Measurements from ENCODE around the gene DEFB115. TPM values are rescaled to one million over a fixed set of nuclear protein-coding genes. Genes with fewer than 3 reads are reported as not detected.
A peak's percentile ranks its signal among the peaks of the same experiment; 100 is the strongest.

DEFB115 gene
- total and polyA plus RNA-seq, 2 of the 8 experiments (the other 6 are each of a cell fraction or from before 2014, with no cell fraction given), result not detected

DNA sequence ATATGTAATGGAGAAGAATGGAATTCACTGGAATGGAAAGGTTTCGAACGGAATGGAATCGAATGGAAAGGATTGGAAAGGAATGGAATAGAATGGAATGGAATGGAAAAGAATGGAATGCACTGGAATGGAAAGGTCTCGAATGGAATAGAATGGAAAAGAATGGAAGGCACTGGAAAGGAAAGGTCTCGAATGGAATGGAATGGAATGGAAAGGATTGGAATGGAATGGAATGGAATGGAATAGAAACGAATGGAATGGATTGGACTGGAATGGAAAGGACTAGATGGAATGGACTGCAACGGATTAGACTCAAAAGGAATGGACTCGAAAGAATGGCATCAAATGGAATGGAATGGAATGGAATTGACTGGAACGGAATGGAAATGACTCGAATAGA lies 20.5 kb upstream of the DEFB115 start:
- DNase-seq (ENCODE audit: low read depth in 1 of 2, low spot score in 2 of 2) (no peak), FAIRE-seq (no peak)
- TF ChIP-seq, protein P1, sequence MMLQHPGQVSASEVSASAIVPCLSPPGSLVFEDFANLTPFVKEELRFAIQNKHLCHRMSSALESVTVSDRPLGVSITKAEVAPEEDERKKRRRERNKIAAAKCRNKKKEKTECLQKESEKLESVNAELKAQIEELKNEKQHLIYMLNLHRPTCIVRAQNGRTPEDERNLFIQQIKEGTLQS (IDR thresholded peaks at IDR 0.05; ENCODE audit: insufficient read depth, low read depth, low read length), result no peak
- TF ChIP-seq POLR2AphosphoS5 (IDR thresholded peaks at IDR 0.05; ENCODE audit: low read depth, low read length) (no peak), CBX5 (IDR thresholded peaks at IDR 0.05; ENCODE audit: low read depth, low read length) (0 out of 2 replicates have a peak, but pooled peaks have one; percentile 56), SP1 (IDR thresholded peaks at IDR 0.05; ENCODE audit: low read depth, low read length) (no peak), CTBP2 (IDR thresholded peaks at IDR 0.05; ENCODE audit: borderline replicate concordance, insufficient read depth, insufficient read length, low read length) (no peak)
- TF ChIP-seq, protein P2, sequence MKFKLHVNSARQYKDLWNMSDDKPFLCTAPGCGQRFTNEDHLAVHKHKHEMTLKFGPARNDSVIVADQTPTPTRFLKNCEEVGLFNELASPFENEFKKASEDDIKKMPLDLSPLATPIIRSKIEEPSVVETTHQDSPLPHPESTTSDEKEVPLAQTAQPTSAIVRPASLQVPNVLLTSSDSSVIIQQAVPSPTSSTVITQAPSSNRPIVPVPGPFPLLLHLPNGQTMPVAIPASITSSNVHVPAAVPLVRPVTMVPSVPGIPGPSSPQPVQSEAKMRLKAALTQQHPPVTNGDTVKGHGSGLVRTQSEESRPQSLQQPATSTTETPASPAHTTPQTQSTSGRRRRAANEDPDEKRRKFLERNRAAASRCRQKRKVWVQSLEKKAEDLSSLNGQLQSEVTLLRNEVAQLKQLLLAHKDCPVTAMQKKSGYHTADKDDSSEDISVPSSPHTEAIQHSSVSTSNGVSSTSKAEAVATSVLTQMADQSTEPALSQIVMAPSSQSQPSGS (IDR thresholded peaks at IDR 0.05; ENCODE audit: low read length), result no peak
- Histone ChIP-seq H3K79me2 (ENCODE audit: control insufficient read depth in 1 of 2, insufficient read depth in 2 of 2, low read length in 2 of 2) (no peaks in the 10 kb centered on the region), H3K9ac (replicated peaks in 1 of 4; ENCODE audit: extremely low read depth in 1 of 4, low read depth in 3 of 4, low read length in 3 of 4) (no peak overlapping the region), H4K8ac (ENCODE audit: extremely low read depth, insufficient read depth, low read length) (no peak overlapping the region), H3K27ac (ENCODE audit: low read depth, low read length) (no peak overlapping the region), H3K14ac (ENCODE audit: insufficient read length) (no peak overlapping the region), H4K5ac (ENCODE audit: insufficient read length, low read depth, low read length) (no peak overlapping the region), H3K79me1 (ENCODE audit: low read depth, low read length) (no peaks in the 10 kb centered on the region), H3K4me3 (ENCODE audit: extremely low read depth in 1 of 4, insufficient read depth in 2 of 4, low read depth in 3 of 4, low read length in 4 of 4) (no peak overlapping the region), H3K18ac (ENCODE audit: extremely low read depth, low read length) (no peak overlapping the region), H2BK120ac (replicated peaks; ENCODE audit: low read depth, low read length) (no peak overlapping the region), H3K23me2 (ENCODE audit: low read depth, low read length) (peaks cover 31% of the 10 kb centered on the region), H3K23ac (ENCODE audit: insufficient read length) (no peak overlapping the region), H4K20me1 (replicated peaks in 1 of 2; ENCODE audit: control insufficient read depth in 1 of 2, insufficient read depth in 2 of 2, low read length in 2 of 2) (no peaks in the 10 kb centered on the region), H2BK20ac (ENCODE audit: low read length) (no peak overlapping the region), H2AFZ (ENCODE audit: low read length) (no peak overlapping the region), H3K36me3 (ENCODE audit: control insufficient read depth in 2 of 4, insufficient read depth in 4 of 4, low read length in 3 of 4) (no peaks in the 10 kb centered on the region; a peak in 1 of 8 replicates), H2BK12ac (ENCODE audit: low read depth, low read length) (no peak overlapping the region), H3K56ac (replicated peaks; ENCODE audit: insufficient read length, low read depth, low read length) (no peak overlapping the region), H3K27me3 (replicated peaks in 1 of 4; ENCODE audit: control insufficient read depth in 3 of 4, extremely low read depth in 1 of 4, insufficient read depth in 3 of 4, low read length in 3 of 4) (no peaks in the 10 kb centered on the region), H3K4me2 (ENCODE audit: insufficient read depth in 1 of 2, low read depth in 2 of 2, low read length in 2 of 2) (no peak overlapping the region), H2BK5ac (ENCODE audit: low read depth, low read length) (no peak overlapping the region), H2AK5ac (ENCODE audit: low read depth, low read length) (no peak overlapping the region), H2BK15ac (ENCODE audit: low read length) (no peak overlapping the region), H3K4me1 (replicated peaks in 1 of 4; ENCODE audit: control insufficient read depth in 3 of 4, insufficient read depth in 4 of 4, low read length in 3 of 4) (no peaks in the 10 kb centered on the region), H4K91ac (replicated peaks; ENCODE audit: insufficient read length, low read length) (no peak overlapping the region), H3K9me3 (ENCODE audit: insufficient read depth in 2 of 2, low read depth in 1 of 2, low read length in 1 of 2) (peaks cover 31 to 97% of the 10 kb centered on the region in 2 experiments), H3K4ac (replicated peaks; ENCODE audit: insufficient read length, low read depth, low read length) (no peak overlapping the region)
- POLR2A ChIA-PET (ENCODE audit: partially characterized antibody), result no interaction called here
- WGBS, 2 experiments (ENCODE audit: extremely low coverage in 1 of 2, insufficient coverage in 1 of 2, insufficient read length in 1 of 2, insufficient replicate concordance in 2 of 2, low coverage in 1 of 2, low lambda C conversion rate in 2 of 2, missing lambda C conversion rate in 1 of 2), result 86 to 100% methylated on average over 5 to 10 of the region's 10 CpGs
- CTCF ChIA-PET (ENCODE audit: partially characterized antibody), result no interaction called here
